NCI-H345 treated with DMSO at 0.1 percent for 48 hours (cell line): ENCODE results near the gene CNNM2.
"Not testable (repeated sequence)": the region's sequence is repeated elsewhere in the genome, so short reads cannot be mapped to it uniquely, and the experiment has no call there.

Experiments
- DNase-seq: peaks from one replicate; lab custom pipeline; 2025; ENCODE audit not compliant: unreplicated experiment; lab: John Stamatoyannopoulos, UW

The CNNM2 gene

DNA sequence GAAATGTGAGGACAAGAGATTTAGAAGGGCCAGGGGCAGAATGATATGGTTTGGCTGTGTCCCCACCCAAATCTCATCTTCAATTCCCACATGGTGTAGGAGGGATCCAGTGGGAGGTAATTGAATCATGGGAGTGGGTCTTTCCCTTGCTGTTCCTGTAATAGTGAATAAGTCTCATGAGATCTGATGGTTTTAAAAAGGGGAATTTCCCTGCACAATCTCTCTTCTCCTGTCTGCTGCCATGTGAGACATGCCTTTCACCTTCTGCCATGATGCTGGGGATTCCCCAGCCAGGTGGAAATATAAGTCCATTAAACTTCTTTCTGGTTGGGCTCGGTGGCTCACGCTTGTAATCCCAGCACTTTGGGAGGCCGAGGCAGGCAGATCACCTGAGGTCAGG is 217.1 kb downstream of the CNNM2 start:
- not testable (repeated sequence) for DNase-seq

DNA sequence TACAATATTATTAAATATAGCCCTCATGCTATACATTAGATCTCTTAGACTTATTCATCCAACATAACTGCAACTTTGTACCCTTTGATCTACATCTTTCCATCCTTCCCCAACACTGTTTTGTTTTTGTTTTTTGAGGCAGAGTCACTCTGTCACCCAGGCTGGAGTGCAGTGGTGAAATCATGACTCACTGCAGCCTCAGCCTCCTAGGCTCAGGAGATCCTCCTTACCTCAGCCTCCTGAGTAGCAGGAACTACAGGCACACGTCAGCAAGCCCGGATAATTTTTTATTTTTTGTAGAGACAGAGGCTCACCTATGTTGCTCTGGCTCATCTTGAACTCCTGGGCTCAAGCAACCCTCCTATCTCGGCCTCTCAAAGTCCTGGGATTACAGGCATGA is 221.7 kb downstream of the CNNM2 start:
- DNase-seq = no peak
